Breast epithelium (tissue), 3 donors: ENCODE data around the gene TSPAN4.

ENCODE experiments used
- CTCF ChIP-seq, 3 donors: fragments of 450-650 bp; IDR thresholded peaks; one replicate each; pipeline ENCODE4 v1.5.1; 2016 to 2017; ENCODE audit warnings: antibody characterized with exemption in 3 of 3, mild to moderate bottlenecking in 3 of 3, moderate library complexity in 3 of 3
- POLR2AphosphoS5 ChIP-seq, 3 donors: sonication (generic); formaldehyde crosslinking; IDR thresholded peaks; one replicate each; pipeline ENCODE4 v1.6.1; 2017; ENCODE audit warnings: antibody characterized with exemption in 3 of 3

DNA sequence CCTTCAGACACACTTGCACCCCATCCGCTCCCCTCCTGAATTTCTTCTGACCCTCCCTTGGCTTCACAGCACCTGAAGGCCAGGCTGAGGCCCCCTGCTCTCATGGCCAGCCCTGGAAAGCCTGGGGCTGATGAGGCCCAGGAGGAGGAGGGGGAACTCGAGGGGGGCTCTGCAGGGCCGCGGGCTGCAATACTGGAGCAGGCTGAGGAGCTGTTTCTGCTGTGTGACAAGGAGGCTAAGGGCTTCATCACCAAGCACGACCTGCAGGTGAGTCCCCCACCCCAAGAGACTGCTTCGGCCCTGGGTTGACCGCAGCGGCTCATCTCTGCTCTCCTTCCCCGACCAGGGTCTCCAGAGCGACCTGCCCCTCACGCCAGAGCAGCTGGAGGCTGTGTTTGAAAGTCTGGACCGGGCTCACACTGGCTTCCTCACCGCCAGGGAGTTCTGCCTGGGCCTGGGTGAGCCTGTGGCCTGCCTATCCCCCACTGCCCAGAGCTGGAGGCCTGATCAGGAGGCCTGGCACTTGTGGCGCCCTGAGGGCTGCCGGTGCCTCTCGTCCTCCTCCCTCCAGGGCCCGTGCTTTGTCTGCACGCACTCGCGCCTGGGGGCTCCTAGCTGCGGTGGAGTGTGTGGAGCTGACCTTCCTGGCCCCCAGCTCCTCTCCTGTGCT is 14.0 kb upstream of the TSPAN4 start:
- TF ChIP-seq CTCF (IDR thresholded peaks at IDR 0.05) = no peak
- no peak for TF ChIP-seq POLR2AphosphoS5 (IDR thresholded peaks at IDR 0.05)
